HG02970 (cell line): ENCODE data around the gene PARL.
"Not testable (repeated sequence)": the region's sequence is repeated elsewhere in the genome, so short reads cannot be mapped to it uniquely, and the experiment has no call there.

Experiments used
- ATAC-seq: cut with Tn5 transposase; IDR thresholded peaks from one replicate; pipeline ENCODE4 v1.9.1; 2021; ENCODE audit warnings: mild to moderate bottlenecking, moderate library complexity, moderate number of reproducible peaks; ENCODE audit not compliant: unreplicated experiment, low FRiP score

Gene PARL

DNA sequence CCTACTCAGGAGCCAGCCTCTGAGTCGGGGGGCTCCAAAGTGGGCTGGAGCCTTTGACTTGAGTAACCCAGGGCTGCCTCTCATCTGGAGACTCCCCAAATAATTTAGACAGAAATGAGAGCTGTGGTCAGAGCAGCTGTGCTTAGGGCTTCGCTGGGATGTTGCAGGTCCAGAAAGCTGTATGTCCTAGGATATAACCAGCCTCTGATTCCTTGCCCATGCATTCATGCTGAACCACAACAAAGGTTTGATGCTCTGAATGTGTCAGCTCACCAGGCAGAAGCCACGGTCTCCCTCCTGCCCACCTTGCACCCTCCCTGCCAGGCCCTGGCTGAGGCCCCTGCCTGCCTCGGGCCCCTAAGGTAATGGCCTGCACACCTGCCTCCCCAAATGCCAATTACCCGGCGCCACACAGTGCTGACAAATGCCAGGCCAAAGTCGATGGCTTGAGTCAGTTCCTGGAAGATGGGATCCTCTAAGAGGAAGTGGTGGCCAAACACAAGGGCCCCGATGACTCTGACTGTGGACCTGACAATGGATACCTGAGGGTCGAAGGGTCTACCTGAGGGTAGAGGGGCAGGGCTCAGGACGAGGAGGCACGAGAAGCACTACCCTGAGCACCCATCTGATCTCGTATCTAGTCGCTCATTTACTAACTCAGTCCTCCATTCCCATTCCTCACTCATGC lies 21.7 kb upstream of the PARL start:
- ATAC-seq = no peak

DNA sequence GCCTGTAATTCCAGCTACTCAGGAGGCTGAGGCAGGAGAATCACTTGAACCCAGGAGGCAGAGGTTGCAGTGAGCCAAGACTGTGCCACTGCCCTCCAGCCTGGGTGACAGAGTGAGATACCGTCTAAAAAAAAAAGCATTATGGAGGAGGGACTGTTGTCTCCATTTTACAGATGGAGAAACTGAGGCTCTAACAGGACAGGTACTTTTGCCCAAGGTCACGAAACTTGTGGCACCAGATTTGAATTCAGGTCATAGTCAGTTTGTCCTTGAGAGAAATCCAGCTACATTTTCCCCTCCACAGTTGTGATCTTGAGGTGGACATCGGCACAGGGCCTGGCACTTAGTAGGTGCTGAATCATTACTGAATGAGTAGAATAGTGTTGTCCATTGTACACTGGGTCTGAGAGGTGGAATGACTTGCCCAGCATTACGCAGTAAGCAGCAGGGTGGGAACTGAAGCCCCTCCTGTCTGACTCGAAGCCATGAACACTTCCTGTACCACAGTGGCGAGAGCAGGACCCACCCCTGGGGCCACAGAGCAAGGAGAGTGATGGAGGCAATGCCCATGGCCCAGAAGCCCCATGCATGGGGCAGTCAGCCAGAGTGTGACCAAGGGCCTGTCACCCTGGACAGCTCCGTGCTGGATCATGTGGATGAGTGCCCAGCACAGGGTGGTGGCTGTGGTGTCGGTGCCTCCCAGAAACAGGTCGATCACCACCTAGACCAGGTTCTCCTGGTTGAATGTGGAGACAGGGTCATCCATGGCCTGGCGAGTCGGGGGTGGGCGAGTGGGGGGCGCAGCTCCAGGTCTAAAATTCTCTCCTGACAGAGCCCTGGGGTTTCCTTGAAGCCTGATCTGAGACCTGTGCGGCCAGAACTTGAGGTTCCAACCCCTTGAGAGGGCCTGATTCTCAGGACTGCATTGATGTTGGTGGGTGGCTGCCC lies 20.4 kb upstream of the PARL start:
- no peak for ATAC-seq

- ATAC-seq = no peak
Measured at GRCh38 chr3:183898028-183898431, 13.3 kb upstream of the PARL start.

- ATAC-seq = no peak
Measured at GRCh38 chr3:183897606-183898005, 12.9 kb upstream of the PARL start.

DNA sequence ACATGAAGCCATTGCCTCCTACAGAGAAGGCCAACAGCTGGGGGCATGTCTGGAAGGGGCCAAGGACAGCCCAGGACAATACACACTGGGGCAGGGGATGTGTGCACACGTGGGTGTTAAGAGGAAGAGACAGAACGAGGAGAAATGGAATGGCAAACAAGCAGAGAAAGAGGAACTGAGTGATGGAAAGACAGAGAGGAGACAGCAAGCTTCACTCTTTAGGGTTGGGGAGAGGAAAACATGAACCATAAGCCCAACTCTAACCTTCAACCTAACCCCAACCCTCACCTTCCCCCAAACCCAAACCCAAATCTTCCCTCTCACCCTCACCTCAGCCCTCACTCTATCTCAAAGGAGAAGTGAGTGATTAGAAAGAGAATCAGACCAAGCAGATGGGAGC lies 11.9 kb upstream of the PARL start:
- no peak for ATAC-seq

DNA sequence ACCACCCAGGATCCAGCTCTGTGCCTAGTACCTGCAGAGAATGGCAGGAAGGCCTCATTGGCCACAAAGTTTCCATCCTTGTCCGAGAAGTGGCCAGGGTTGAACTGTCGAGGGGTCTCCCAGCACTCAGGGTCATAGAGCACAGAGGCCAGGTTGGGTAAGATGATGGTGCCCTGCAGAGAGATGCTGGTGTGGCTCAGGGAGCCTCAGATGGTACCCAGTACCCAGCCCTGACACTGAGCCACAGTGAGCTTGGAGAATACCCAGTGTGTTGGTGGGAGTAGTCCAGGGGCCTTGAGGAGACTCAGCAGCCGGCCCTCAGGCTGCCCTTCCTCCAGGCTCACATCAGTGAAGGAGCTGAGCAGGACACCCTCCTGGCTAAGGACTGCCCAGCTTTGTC lies 11.5 kb upstream of the PARL start:
- ATAC-seq = no peak

DNA sequence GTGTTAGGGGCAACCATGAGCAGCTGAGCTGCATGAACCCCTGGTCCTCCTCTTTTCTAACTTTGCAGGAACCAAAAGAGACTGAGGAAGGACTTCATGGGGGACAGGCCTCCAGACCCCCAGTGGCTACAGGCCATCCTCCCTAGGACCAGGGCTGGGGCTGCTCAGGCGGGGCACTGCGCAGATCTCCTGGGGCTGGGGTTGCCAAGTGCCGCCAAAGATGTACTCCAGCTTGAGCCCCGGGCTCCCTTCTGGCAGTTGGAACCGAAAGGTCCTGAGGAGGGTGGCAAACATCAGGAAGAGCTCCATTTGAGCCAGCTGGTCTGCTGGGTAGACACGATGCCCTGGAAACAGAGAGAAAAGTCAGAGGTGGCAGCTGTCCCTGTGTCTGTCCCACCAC lies 11.1 kb upstream of the PARL start:
- no peak for ATAC-seq

- ATAC-seq = no peak
Measured at GRCh38 chr3:183895296-183895695, 10.6 kb upstream of the PARL start.

- no peak for ATAC-seq
Measured at GRCh38 chr3:183892610-183893214, 8.0 kb upstream of the PARL start.

- no peak for ATAC-seq
Measured at GRCh38 chr3:183885766-183886165, 1.1 kb upstream of the PARL start.

GRCh38 chr3:183884097-183884426 lies 618 bp downstream of the PARL start:
- no peak for ATAC-seq

GRCh38 chr3:183883291-183884096 lies 1.2 kb downstream of the PARL start:
- ATAC-seq = no peak

GRCh38 chr3:183880121-183880520 lies 4.6 kb downstream of the PARL start:
- ATAC-seq = no peak

GRCh38 chr3:183879243-183879642 lies 5.4 kb downstream of the PARL start:
- ATAC-seq = no peak

DNA sequence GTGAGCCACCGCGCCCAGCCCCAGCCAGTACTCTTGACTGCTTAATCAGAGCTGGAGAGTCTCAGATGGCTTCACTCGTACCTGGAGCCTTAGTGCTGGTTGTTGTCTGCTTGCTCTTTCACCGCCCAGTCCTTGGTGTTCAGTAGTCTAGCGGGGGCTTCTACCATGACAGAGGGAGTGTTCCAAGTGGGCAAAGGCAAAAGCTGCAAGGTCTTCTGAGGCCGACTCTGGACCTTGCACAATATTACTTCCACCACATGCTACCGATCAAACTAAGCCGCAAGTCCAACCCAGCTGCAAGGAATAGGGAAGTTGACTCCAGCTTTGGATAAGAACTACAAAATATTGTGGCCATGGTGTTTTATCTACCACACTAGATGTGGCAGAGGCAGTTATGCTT lies 6.6 kb downstream of the PARL start:
- no peak for ATAC-seq

DNA sequence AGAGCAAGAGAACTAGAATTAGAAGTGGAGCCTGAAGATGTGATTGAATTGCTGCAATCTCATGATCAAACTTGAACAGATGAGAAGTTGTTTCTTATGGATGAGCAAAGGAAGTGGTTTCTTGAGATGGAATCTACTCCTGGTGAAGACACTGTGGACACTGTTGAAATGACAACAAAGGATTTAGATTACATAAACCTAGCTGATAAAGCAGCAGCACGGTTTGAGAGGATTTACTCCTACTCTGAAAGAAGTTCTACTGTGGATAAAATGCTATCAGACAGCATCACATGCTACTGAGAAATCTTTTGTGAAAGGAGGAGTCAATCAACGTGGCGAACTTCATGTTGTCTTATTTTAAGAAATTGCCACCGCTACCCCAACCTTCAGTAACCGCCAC lies 7.5 kb downstream of the PARL start:
- not testable (repeated sequence) for ATAC-seq

- ATAC-seq = no peak
Measured at GRCh38 chr3:183875411-183875810, 9.3 kb downstream of the PARL start.

DNA sequence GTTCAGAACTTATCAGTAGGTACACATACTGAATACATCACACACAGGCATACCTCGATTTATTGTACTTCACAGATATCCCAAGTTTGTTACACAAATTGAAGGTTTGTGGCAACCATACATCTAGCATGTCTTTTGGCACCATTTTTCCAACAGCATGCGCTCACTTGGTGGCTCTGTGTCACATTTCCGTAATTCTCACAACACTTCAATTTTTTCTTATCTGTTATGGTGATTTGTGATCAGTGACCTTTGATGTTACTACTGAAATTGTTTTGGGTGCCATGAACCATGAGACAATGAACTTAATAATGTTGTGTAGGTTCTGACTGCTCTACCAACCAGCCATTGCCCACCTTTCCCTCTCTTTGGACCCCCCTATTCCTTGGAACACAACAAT lies 10.8 kb downstream of the PARL start:
- no peak for ATAC-seq

DNA sequence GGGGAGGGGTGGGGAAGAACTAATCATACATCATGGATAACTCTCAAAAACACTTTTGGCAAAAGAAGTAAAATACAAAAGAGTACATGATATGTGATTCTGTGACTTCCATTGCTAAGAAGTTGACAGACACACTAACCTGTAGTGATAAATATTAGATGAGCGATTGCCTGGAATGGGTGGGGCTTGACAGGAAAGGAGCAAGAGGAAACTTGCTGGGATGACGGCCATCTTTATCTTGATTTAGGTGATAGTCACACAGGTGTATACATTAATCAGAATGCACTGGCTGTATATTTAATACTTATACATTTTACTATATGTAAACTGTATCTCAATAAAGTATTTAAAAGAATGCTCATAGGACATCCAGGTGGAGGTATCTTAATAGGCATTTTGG lies 13.1 kb downstream of the PARL start:
- no peak for ATAC-seq

DNA sequence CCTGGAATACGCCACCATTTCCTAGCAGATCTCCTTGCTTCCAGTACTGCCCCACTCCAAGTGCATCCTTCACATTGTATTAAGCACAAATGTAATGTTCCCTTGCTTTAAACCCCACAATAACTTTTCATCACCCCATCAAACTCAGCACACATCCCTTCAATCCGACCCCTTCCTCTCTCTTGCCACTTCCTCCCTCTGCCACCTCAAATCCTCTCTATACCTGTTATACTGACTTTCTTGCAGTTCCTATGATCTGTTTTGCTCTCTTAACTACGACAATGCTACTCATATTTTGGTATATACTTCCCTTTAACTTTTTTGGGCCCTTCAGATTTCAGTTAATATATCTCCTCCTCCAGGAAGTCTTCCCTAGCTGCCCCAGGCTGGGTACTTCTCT lies 14.1 kb downstream of the PARL start:
- no peak for ATAC-seq

DNA sequence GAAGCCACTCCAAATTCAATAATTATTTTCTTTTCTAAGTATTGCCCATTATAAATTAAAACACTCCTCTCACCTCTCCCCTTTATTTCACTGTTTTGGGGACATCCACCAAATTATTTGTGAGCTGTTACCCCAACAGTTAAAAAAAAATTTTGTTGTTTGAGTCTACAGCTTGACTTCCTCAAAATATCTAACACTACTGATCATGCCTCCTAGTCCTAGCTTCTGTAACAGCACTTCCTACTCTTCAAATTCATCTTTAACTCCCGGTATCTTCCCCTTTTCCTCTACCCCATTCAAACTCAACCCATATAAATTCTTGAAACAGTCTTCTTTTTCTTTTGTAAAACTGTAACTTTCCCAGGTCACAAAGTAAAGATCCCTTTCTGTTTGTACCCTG lies 15.9 kb downstream of the PARL start:
- ATAC-seq = no peak
